GM23248 (cell line): Measurements from ENCODE around the gene SUPT4H1. TPM values are rescaled to one million over a fixed set of nuclear protein-coding genes. Genes with fewer than 3 reads are reported as not detected.

ENCODE experiments used
- DNase-seq: peaks from one replicate; pipeline ENCODE4 v3.0.0-alpha.2; 2015
- H2AFZ ChIP-seq: fragments of 200-600 bp; sonication (generic); 2 replicates; pipeline ENCODE4 v1.6.1; 2016; ENCODE audit warnings: antibody characterized with exemption
- H3F3A ChIP-seq: fragments of 200-600 bp; sonication (generic); 2 replicates; pipeline ENCODE4 v1.6.1; 2016; ENCODE audit warnings: mild to moderate bottlenecking, antibody characterized with exemption, mixed run types; ENCODE audit not compliant: insufficient read depth
- H3K27ac ChIP-seq: fragments of 200-600 bp; sonication (generic); 2 replicates; pipeline ENCODE4 v1.5.1; 2016; ENCODE audit warnings: mild to moderate bottlenecking
- H3K27me3 ChIP-seq: fragments of 200-600 bp; sonication (generic); replicated peaks from 2 replicates; pipeline ENCODE4 v1.6.1; 2016; ENCODE audit warnings: mild to moderate bottlenecking; ENCODE audit not compliant: insufficient read depth
- H3K36me3 ChIP-seq: fragments of 200-600 bp; sonication (generic); 2 replicates; pipeline ENCODE4 v1.6.1; 2016; ENCODE audit warnings: low read depth, mild to moderate bottlenecking
- H3K4me1 ChIP-seq: fragments of 200-600 bp; sonication (generic); 2 replicates; pipeline ENCODE4 v1.6.1; 2016; ENCODE audit warnings: mild to moderate bottlenecking; ENCODE audit not compliant: insufficient read depth
- H3K4me2 ChIP-seq: fragments of 200-600 bp; sonication (generic); one replicate; pipeline ENCODE4 v1.6.1; 2016; ENCODE audit warnings: mild to moderate bottlenecking; ENCODE audit not compliant: unreplicated experiment
- H3K4me3 ChIP-seq: fragments of 200-600 bp; sonication (generic); 2 replicates; pipeline ENCODE4 v1.5.1; 2016; ENCODE audit warnings: mild to moderate bottlenecking
- H3K79me2 ChIP-seq: fragments of 200-600 bp; sonication (generic); 2 replicates; pipeline ENCODE4 v1.6.1; 2016; ENCODE audit warnings: mild to moderate bottlenecking; ENCODE audit not compliant: insufficient read depth
- H3K9ac ChIP-seq: fragments of 200-600 bp; sonication (generic); 2 replicates; pipeline ENCODE4 v1.6.1; 2016; ENCODE audit warnings: mild to moderate bottlenecking
- H3K9me2 ChIP-seq: fragments of 200-600 bp; sonication (generic); 2 replicates; pipeline ENCODE4 v1.6.1; 2016; ENCODE audit warnings: mixed run types, mild to moderate bottlenecking, moderate library complexity; ENCODE audit not compliant: insufficient read depth
- H3K9me3 ChIP-seq: fragments of 200-600 bp; sonication (generic); one replicate; pipeline ENCODE4 v1.6.1; 2017; ENCODE audit warnings: low read depth
- H4K20me1 ChIP-seq: fragments of 200-600 bp; sonication (generic); 2 replicates; pipeline ENCODE4 v1.6.0; 2016; ENCODE audit not compliant: insufficient read depth
- EZH2 ChIP-seq: fragments of 200-600 bp; sonication (generic); IDR thresholded peaks from 2 replicates; pipeline ENCODE4 v1.6.1; 2018; ENCODE audit warnings: antibody characterized with exemption, mild to moderate bottlenecking; ENCODE audit not compliant: insufficient read depth, poor library complexity, severe bottlenecking
- EZH2phosphoT487 ChIP-seq: fragments of 200-600 bp; sonication (generic); IDR thresholded peaks from 2 replicates; pipeline ENCODE4 v1.6.1; 2018; ENCODE audit warnings: antibody characterized with exemption, moderate library complexity, mild to moderate bottlenecking, low read depth; ENCODE audit not compliant: insufficient read depth
- WGBS, 2 experiments: methylation state at CpG; one replicate each; pipeline ENCODE4 v1.1.6; 2015 to 2017; ENCODE audit warnings: low lambda C conversion rate in 2 of 2, low coverage in 1 of 2; ENCODE audit errors: missing lambda C conversion rate in 2 of 2; 5-methylcytosine and 5-hydroxymethylcytosine counted together
- in situ Hi-C: fragments of 300-500 bp; cut with MboI; formaldehyde crosslinking; loops from 2 replicates; pipeline ENCODE4 v1.15.0; 2020
- polyA plus RNA-seq: library from polyadenylated mRNA; unstranded; fragments of >200 nt; fragmentation: Nextera tagmentation; extraction: Ambion mirVana; gene quantifications from 2 replicates; pipeline ENCODE4 v1.2.1, GENCODE V29; 2016
- total RNA-seq: library from RNA; depleted of rRNA; stranded (reverse); fragments of >200 nt; shearing (Covaris generic); gene quantifications from 2 replicates; pipeline ENCODE4 v1.2.3, GENCODE V29; 2014; rRNA removed

SUPT4H1 gene
- total RNA-seq (48.7 and 57.1 TPM in 2 replicates), polyA plus RNA-seq (88.7 and 92.1 TPM in 2 replicates)

DNA sequence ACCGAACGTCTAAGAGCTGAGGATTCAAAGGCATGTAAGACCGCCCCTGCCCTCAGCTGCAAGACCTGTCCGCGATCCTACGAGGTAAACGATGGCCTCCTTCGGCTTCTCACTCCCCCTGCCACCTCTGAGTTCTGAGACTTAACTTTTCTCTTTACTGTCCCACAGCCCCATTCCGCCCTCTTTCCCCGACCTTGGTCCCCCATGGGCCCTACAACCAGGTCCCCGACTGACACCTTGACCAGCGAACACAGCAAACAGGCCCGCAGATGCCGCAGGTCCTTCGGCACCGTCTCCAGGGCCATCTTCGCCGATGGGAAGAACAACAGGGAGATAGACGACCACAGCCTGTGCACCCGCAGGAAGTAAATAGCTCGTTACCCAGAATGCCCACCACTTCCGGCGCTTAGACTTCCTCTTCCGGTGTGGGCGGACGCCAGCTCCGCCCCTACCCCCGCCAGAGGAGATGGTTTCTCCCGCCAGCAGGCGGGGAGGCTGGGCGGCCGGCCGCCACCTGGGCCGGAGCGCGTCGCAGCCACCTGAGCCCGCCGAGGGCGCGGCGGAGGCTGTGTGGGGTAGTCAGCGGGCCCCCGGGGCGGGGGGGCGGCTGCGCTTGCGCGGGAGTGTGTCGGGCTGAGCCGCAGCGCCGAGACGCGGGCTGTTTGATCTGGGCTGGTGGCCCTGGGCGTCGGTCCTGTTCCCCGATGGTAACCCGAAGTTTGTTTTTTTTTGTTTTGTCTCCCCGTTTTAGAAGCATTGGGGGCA lies at the start of gene SUPT4H1:
TSS of gene SUPT4H1 (minus strand) at position 371 of the 765 bp plus-strand sequence. CDS start at position 305, 66 bp downstream.
- in situ Hi-C loops = no loop called here
- TF ChIP-seq EZH2phosphoT487 (no peak), EZH2 (no peak)

DNA sequence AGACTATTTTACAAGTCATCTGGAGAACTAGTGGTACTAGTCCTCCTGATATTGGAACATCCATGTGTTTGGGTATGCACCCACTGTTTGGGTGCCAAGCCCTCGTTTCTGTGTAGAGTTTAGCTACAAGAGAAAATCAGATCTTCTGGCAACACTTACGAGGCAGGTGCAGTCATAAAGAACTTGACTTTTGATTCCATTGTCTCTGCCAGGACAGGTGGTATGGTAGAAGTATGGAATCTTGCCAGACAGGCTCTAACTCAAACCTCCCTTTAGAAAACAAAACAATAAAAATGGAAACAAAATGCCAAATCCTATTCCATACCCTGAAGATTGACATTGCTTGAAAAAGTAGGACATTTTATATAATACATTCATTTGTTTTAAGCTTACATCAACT lies 49.3 kb upstream of the SUPT4H1 start:
- peak overlapping the region; percentile 67 for H3K4me2 ChIP-seq
- no peak for TF ChIP-seq EZH2
- no peak for TF ChIP-seq EZH2phosphoT487
- no peak overlapping the region for H3K9ac ChIP-seq
- no peaks in the 10 kb centered on the region for H3K9me3 ChIP-seq
- peaks cover 15% of the 10 kb centered on the region for H3F3A ChIP-seq
- in situ Hi-C loops = no loop called here
- no peaks in the 10 kb centered on the region for H3K79me2 ChIP-seq
- H3K9me2 ChIP-seq = no peaks in the 10 kb centered on the region
- H3K36me3 ChIP-seq = no peaks in the 10 kb centered on the region
- no peak for DNase-seq
- 20 to 36% methylated on average over 2 of the region's 2 CpGs for WGBS, 2 experiments
- no peak overlapping the region for H3K4me3 ChIP-seq
- H3K27ac ChIP-seq = no peak overlapping the region
- peaks cover 21% of the 10 kb centered on the region for H3K4me1 ChIP-seq
- H3K27me3 ChIP-seq = peaks cover 27% of the 10 kb centered on the region
- H2AFZ ChIP-seq = no peak overlapping the region
- no peaks in the 10 kb centered on the region for H4K20me1 ChIP-seq

More for the DNA sequence above, at the start of gene SUPT4H1:
- Histone ChIP-seq H3K9ac (peak within 1 kb of the TSS; percentile 92), H4K20me1 (no peaks in the 10 kb centered on the region), H3F3A (no peaks in the 10 kb centered on the region; the same call in 1 of the 2 replicates), H3K4me3 (peak within 1 kb of the TSS; percentile 90), H3K4me2 (peak within 1 kb of the TSS; percentile 96), H3K79me2 (peaks cover 28% of the 10 kb centered on the region), H3K9me3 (no peaks in the 10 kb centered on the region), H3K9me2 (no peaks in the 10 kb centered on the region), H3K4me1 (no peaks in the 10 kb centered on the region), H3K27me3 (no peaks in the 10 kb centered on the region), H3K36me3 (peaks cover 32% of the 10 kb centered on the region), H2AFZ (peak within 1 kb of the TSS; percentile 85), H3K27ac (peak within 1 kb of the TSS; percentile 60)
- WGBS, 2 experiments = 1% methylated on average over 45 to 60 of the region's 60 CpGs
- DNase-seq = peak; percentile 96

DNA sequence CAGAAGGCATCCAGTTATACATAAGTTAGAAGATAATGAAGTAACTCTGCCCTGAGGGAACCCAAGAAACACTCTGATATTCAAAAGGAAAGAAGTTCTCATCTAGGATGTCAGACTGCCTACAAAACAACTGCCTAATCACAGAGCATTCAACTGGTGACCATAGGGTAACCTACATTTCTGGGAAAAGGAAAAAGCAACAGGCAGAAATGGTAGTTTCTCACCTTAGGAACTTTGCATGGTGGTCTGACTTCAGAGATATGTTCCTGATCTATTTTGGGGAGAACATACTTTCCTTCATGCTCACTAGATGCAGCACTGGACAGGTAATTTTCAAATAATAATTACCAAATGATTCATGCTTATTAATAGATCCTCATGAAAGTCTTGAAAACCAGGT lies 48.8 kb upstream of the SUPT4H1 start:
- in situ Hi-C loops = no loop called here
- no peak for TF ChIP-seq EZH2
- no peak for TF ChIP-seq EZH2phosphoT487
- H3K4me2 ChIP-seq = no peak overlapping the region
- H3K9me3 ChIP-seq = no peaks in the 10 kb centered on the region
- H3F3A ChIP-seq = peaks cover 15% of the 10 kb centered on the region
- H3K9ac ChIP-seq = no peak overlapping the region
- DNase-seq = no peak
- H2AFZ ChIP-seq = no peak overlapping the region
- H3K9me2 ChIP-seq = no peaks in the 10 kb centered on the region
- no peaks in the 10 kb centered on the region for H4K20me1 ChIP-seq
- no peaks in the 10 kb centered on the region for H3K79me2 ChIP-seq
- H3K27ac ChIP-seq = no peak overlapping the region
- no peak overlapping the region for H3K4me3 ChIP-seq
- peaks cover 31% of the 10 kb centered on the region for H3K27me3 ChIP-seq
- peaks cover 21% of the 10 kb centered on the region for H3K4me1 ChIP-seq
- no peaks in the 10 kb centered on the region for H3K36me3 ChIP-seq

DNA sequence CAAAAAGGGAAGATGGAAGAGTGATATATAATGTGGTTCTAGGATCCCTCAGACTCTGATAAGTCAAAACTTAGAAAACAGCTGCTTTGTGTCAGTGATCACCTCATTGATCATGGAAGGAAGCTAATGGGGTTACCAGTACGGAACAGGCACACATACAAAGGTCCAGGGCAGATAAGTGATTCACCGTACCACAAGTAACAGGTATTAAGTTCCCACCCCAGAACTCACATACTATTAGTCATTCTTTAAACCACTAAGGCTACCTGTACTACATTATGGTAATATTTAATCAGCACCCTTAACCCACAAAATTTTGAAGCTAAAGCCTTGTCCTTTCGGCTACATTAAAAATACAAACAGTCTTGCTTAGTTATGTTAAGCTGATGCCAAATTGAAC lies 48.0 kb upstream of the SUPT4H1 start:
- Histone ChIP-seq H3K79me2 (no peaks in the 10 kb centered on the region), H3K36me3 (no peaks in the 10 kb centered on the region), H3K9ac (no peak overlapping the region), H3K9me3 (no peaks in the 10 kb centered on the region), H3F3A (peaks cover 15% of the 10 kb centered on the region), H2AFZ (no peak overlapping the region), H3K27me3 (peaks cover 39% of the 10 kb centered on the region), H3K4me3 (no peak overlapping the region), H3K27ac (no peak overlapping the region), H3K4me2 (no peak overlapping the region), H3K4me1 (peaks cover 21% of the 10 kb centered on the region), H3K9me2 (no peaks in the 10 kb centered on the region), H4K20me1 (no peaks in the 10 kb centered on the region)
- in situ Hi-C loops = no loop called here
- DNase-seq = no peak
- TF ChIP-seq EZH2 (no peak), EZH2phosphoT487 (no peak)
- 31 to 35% methylated on average over 3 of the region's 3 CpGs for WGBS, 2 experiments
